Measurements from ENCODE around the gene SYT7.
A peak's percentile ranks its signal among the peaks of the same experiment; 100 is the strongest.

The SYT7 gene

GRCh38 chr11:61588728-61589191, 7.9 kb upstream of the SYT7 start (continued):
- TF ChIP-seq HIC1 (tag by site-specific recombination; IDR thresholded peaks at IDR 0.05) (no peak), ZNF610 (tag by site-specific recombination; IDR thresholded peaks at IDR 0.05; ENCODE audit: borderline replicate concordance) (no peak)
- TF ChIP-seq, protein P1, sequence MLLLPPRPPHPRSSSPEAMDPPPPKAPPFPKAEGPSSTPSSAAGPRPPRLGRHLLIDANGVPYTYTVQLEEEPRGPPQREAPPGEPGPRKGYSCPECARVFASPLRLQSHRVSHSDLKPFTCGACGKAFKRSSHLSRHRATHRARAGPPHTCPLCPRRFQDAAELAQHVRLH (tag by site-specific recombination; IDR thresholded peaks at IDR 0.05), result no peak

DNA sequence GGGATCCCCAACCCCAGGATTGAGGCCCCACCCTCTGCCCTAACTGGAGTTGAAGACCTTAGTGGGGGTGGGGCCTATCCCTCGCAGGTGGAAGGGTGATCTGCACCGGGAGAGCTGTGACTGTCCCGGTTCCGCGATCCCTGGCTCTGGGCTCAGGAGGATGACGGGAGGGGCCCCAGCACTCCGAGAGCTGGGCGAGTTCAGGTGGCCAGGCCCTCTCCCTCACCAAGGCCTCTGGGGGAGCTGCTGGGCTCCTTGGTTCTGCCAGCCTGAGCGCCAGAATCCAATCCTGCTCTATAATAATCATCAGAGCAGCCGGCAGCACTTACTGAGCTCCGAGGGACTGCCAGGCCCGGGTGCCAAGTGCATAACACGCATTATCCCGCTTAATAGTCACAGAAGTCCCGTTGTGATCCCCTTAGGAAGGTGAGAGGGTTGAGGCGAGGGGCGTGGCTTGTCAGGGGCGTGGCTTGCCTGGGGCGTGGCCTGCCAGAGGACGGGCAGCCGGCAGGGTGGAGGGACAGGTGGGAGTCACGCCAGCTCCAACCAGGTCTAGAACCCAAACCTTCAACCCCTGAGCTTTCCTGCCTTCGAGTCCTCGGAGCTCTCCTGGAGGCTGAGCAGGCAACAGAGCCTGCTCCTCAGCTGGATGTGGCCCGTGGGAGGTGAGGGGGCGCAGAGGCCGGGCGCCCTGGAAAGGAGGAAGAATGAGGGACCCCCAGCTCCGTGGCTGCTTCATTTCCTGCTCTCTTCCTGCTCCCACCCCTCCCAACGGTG, 7.3 kb upstream of the SYT7 start:
- Histone ChIP-seq H3K27ac (ENCODE audit: extremely low read depth, low read depth, low read length) (no peak overlapping the region), H3K4me3 (ENCODE audit: low read depth, low read length) (no peak overlapping the region; the same call in 1 of the 2 replicates), H3K36me3 (ENCODE audit: control insufficient read depth in 2 of 2, insufficient read depth in 1 of 2, low read length in 2 of 2) (no peaks in the 10 kb centered on the region), H3K9me3 (ENCODE audit: control insufficient read depth, insufficient read depth, low read depth, low read length) (no peaks in the 10 kb centered on the region), H3K4me1 (ENCODE audit: control insufficient read depth, insufficient read depth, low read length) (no peaks in the 10 kb centered on the region)
- ChIA-PET CTCF (interaction anchor here (0.9 to 1.3 kb wide), 4 partner anchors 8 to 71 kb away, joined by 3 to 5 read pairs (median 3); no protein-coding TSS in a partner anchor), POLR2A (interaction anchor here (0.6 kb wide), 1 partner anchor 220 kb away, joined by 4 read pairs; no protein-coding TSS in a partner anchor)
- TF ChIP-seq ZNF362 (tag by site-specific recombination; IDR thresholded peaks at IDR 0.05) (no peak), SP3 (tag by site-specific recombination; IDR thresholded peaks at IDR 0.05) (peak; percentile 60; the same call in 1 of the 2 replicates), ZNF16 (tag by site-specific recombination; IDR thresholded peaks at IDR 0.05; ENCODE audit: low read depth) (no peak), IKZF3 (tag by site-specific recombination; IDR thresholded peaks at IDR 0.05) (no peak), ZNF423 (tag by site-specific recombination; IDR thresholded peaks at IDR 0.05) (no peak), ZNF335 (tag by site-specific recombination; conservative IDR thresholded peaks at IDR 0.05) (0 out of 2 replicates have a peak, but pooled peaks have one; percentile 19), ZNF324 (tag by site-specific recombination; IDR thresholded peaks at IDR 0.05) (no peak), PRDM10 (tag by site-specific recombination; IDR thresholded peaks at IDR 0.05) (peak; percentile 89), ZBTB17 (tag by site-specific recombination; IDR thresholded peaks at IDR 0.05) (peak; percentile 57), KLF9 (tag by site-specific recombination; IDR thresholded peaks at IDR 0.05; ENCODE audit: low read depth) (peak; percentile 70), ZNF600 (tag by site-specific recombination; IDR thresholded peaks at IDR 0.05) (peak; percentile 58; the same call in 1 of the 2 replicates), OSR2 (tag by site-specific recombination; IDR thresholded peaks at IDR 0.05) (no peak)
- TF ChIP-seq, protein P2, sequence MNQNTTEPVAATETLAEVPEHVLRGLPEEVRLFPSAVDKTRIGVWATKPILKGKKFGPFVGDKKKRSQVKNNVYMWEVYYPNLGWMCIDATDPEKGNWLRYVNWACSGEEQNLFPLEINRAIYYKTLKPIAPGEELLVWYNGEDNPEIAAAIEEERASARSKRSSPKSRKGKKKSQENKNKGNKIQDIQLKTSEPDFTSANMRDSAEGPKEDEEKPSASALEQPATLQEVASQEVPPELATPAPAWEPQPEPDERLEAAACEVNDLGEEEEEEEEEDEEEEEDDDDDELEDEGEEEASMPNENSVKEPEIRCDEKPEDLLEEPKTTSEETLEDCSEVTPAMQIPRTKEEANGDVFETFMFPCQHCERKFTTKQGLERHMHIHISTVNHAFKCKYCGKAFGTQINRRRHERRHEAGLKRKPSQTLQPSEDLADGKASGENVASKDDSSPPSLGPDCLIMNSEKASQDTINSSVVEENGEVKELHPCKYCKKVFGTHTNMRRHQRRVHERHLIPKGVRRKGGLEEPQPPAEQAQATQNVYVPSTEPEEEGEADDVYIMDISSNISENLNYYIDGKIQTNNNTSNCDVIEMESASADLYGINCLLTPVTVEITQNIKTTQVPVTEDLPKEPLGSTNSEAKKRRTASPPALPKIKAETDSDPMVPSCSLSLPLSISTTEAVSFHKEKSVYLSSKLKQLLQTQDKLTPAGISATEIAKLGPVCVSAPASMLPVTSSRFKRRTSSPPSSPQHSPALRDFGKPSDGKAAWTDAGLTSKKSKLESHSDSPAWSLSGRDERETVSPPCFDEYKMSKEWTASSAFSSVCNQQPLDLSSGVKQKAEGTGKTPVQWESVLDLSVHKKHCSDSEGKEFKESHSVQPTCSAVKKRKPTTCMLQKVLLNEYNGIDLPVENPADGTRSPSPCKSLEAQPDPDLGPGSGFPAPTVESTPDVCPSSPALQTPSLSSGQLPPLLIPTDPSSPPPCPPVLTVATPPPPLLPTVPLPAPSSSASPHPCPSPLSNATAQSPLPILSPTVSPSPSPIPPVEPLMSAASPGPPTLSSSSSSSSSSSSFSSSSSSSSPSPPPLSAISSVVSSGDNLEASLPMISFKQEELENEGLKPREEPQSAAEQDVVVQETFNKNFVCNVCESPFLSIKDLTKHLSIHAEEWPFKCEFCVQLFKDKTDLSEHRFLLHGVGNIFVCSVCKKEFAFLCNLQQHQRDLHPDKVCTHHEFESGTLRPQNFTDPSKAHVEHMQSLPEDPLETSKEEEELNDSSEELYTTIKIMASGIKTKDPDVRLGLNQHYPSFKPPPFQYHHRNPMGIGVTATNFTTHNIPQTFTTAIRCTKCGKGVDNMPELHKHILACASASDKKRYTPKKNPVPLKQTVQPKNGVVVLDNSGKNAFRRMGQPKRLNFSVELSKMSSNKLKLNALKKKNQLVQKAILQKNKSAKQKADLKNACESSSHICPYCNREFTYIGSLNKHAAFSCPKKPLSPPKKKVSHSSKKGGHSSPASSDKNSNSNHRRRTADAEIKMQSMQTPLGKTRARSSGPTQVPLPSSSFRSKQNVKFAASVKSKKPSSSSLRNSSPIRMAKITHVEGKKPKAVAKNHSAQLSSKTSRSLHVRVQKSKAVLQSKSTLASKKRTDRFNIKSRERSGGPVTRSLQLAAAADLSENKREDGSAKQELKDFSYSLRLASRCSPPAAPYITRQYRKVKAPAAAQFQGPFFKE (tag by site-specific recombination; IDR thresholded peaks at IDR 0.05; ENCODE audit: borderline replicate concordance), result no peak
- TF ChIP-seq, protein P3, sequence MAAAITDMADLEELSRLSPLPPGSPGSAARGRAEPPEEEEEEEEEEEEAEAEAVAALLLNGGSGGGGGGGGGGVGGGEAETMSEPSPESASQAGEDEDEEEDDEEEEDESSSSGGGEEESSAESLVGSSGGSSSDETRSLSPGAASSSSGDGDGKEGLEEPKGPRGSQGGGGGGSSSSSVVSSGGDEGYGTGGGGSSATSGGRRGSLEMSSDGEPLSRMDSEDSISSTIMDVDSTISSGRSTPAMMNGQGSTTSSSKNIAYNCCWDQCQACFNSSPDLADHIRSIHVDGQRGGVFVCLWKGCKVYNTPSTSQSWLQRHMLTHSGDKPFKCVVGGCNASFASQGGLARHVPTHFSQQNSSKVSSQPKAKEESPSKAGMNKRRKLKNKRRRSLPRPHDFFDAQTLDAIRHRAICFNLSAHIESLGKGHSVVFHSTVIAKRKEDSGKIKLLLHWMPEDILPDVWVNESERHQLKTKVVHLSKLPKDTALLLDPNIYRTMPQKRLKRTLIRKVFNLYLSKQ (tag by site-specific recombination; IDR thresholded peaks at IDR 0.05; ENCODE audit: borderline replicate concordance), result no peak
